ENCODE results near the gene ZFYVE28. TPM values are rescaled to one million over a fixed set of nuclear protein-coding genes. Genes with fewer than 3 reads are reported as not detected.

ZFYVE28 gene
- total and polyA plus RNA-seq, 2 donors (not counting 1 experiment from before 2014, with no cell fraction given) = 5.8 to 12.1 TPM

DNA sequence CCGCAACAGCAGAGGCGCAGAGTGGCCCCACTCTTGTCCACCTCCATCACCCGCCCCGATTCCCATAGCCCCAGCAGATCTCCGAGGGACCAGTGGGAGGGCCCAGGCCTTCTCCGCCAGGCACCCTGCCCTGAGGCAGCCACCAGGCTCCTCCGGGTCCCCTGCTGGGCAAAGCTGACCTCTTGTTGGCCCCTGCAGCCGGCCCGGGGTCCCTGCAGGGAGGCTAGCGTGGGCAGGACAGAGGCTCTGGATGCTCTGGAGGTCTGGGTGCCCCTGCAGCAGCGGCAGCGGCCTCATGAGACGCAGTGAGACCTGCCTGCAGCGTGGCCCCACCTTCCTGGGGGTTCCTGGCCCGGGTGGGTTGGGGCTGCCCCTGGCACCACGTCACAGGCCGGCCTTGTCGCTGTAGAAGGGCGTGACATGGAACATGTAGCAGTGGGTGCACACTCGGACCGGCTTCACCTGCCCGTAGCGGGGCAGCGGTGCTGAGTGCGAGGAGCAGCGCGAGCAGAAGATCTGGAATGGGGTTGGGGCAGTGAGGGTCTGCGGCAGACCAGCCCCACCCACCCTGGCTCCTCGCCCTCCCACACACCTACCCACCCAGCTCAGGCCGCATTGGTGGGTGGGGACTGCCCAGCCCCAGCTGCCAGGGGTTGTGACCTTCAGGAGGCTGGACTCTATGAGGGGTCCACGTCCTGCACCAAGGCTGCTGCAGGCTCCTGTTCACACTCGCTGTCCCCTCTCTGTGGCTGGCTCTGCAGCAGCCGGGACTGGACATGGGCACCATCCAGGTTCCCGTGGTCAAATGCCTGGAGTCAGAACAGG, 147.9 kb downstream of the ZFYVE28 start:
- Histone ChIP-seq H3K27me3 (replicated peaks in 1 of 4; ENCODE audit: control extremely low read depth in 1 of 4, control insufficient read depth in 3 of 4, insufficient read depth in 4 of 4, low read length in 3 of 4) (no peaks in the 10 kb centered on the region), H3K79me2 (ENCODE audit: control insufficient read depth, insufficient read depth, low read length) (peaks cover under 1% of the 10 kb centered on the region), H3K9ac (ENCODE audit: low read length) (no peak overlapping the region), H3K36me3 (replicated peaks in 1 of 2; ENCODE audit: control extremely low read depth in 1 of 2, control insufficient read depth in 1 of 2, extremely low read depth in 1 of 2, insufficient read depth in 2 of 2, low read length in 1 of 2) (no peaks in the 10 kb centered on the region), H3K4me1 (ENCODE audit: control insufficient read depth in 2 of 2, insufficient read depth in 2 of 2, low read length in 2 of 2) (no peaks in the 10 kb centered on the region), H3K27ac (ENCODE audit: low read length in 2 of 2) (no peak overlapping the region), H3K4me2 (replicated peaks; ENCODE audit: low read depth, low read length, poor library complexity, severe bottlenecking) (no peak overlapping the region), H3K4me3 (ENCODE audit: control extremely low read depth in 1 of 5, extremely low read depth in 1 of 5, insufficient read depth in 1 of 5, low read depth in 2 of 5, low read length in 4 of 5) (no peak overlapping the region), H4K20me1 (ENCODE audit: control insufficient read depth, insufficient read depth, low read length, poor library complexity, severe bottlenecking) (no peaks in the 10 kb centered on the region), H2AFZ (ENCODE audit: insufficient read depth, low read depth, low read length, poor library complexity, severe bottlenecking) (no peak overlapping the region), H3K9me3 (ENCODE audit: control extremely low read depth in 1 of 3, control insufficient read depth in 2 of 3, insufficient read depth in 1 of 3, low read length in 2 of 3) (no peaks in the 10 kb centered on the region)
- 89% methylated on average over 28 of the region's 34 CpGs for WGBS (ENCODE audit: insufficient coverage)
- CTCF ChIA-PET = no interaction called here
- intact Hi-C loops (cut with micrococcal nuclease) = no loop called here
- Mint-ChIP-seq H3K4me1 (no peaks in the 10 kb centered on the region), H3K9me3 (ENCODE audit: insufficient read depth) (no peaks in the 10 kb centered on the region), H3K27me3 (no peaks in the 10 kb centered on the region), H3K27ac (no peak overlapping the region), H3K4me3 (no peak overlapping the region)
- TF ChIP-seq, protein P1, sequence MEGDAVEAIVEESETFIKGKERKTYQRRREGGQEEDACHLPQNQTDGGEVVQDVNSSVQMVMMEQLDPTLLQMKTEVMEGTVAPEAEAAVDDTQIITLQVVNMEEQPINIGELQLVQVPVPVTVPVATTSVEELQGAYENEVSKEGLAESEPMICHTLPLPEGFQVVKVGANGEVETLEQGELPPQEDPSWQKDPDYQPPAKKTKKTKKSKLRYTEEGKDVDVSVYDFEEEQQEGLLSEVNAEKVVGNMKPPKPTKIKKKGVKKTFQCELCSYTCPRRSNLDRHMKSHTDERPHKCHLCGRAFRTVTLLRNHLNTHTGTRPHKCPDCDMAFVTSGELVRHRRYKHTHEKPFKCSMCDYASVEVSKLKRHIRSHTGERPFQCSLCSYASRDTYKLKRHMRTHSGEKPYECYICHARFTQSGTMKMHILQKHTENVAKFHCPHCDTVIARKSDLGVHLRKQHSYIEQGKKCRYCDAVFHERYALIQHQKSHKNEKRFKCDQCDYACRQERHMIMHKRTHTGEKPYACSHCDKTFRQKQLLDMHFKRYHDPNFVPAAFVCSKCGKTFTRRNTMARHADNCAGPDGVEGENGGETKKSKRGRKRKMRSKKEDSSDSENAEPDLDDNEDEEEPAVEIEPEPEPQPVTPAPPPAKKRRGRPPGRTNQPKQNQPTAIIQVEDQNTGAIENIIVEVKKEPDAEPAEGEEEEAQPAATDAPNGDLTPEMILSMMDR (IDR thresholded peaks at IDR 0.05) = no peak
- TF ChIP-seq EZH2 (IDR thresholded peaks at IDR 0.05; ENCODE audit: borderline replicate concordance, insufficient read depth, low read depth, low read length, poor library complexity, severe bottlenecking) = no peak
- ATAC-seq (ENCODE audit: low read depth) = no peak
- DNase-seq = no peak
- POLR2A ChIA-PET = no interaction called here

DNA sequence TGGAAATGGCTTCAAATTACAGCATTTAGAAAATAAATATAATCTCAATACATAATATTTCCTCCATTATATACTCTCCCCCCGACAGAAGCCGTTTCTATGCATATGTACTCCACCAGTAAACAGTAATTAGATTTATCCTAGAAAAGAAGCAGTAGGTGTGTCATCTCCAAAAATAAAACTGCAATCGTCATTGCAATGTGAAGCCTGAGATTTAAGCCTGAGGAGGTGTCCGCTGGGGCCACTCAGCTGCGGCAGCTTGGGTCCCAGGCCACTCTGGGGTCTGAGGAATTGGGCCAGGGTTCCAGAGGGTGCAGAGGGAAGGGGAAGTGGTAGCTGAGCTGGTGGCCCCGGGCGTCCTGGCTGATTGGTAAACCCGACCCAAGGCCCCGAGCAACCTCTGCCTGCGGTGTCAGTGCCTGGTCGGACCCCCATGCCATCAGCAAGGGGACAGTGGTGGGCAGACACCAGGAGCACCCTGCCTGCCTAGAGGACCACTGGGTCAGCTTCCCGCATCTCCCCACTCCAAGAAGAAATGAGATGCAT, 148.8 kb downstream of the ZFYVE28 start:
- Histone ChIP-seq H3K9me3 (ENCODE audit: control extremely low read depth in 1 of 3, control insufficient read depth in 2 of 3, insufficient read depth in 1 of 3, low read length in 2 of 3) (no peaks in the 10 kb centered on the region), H3K9ac (ENCODE audit: low read length) (no peak overlapping the region), H3K4me1 (ENCODE audit: control insufficient read depth in 2 of 2, insufficient read depth in 2 of 2, low read length in 2 of 2) (no peaks in the 10 kb centered on the region), H4K20me1 (ENCODE audit: control insufficient read depth, insufficient read depth, low read length, poor library complexity, severe bottlenecking) (no peaks in the 10 kb centered on the region), H3K4me2 (replicated peaks; ENCODE audit: low read depth, low read length, poor library complexity, severe bottlenecking) (no peak overlapping the region), H3K27me3 (replicated peaks in 1 of 4; ENCODE audit: control extremely low read depth in 1 of 4, control insufficient read depth in 3 of 4, insufficient read depth in 4 of 4, low read length in 3 of 4) (no peaks in the 10 kb centered on the region), H2AFZ (ENCODE audit: insufficient read depth, low read depth, low read length, poor library complexity, severe bottlenecking) (no peak overlapping the region), H3K79me2 (ENCODE audit: control insufficient read depth, insufficient read depth, low read length) (peaks cover 4% of the 10 kb centered on the region), H3K36me3 (replicated peaks in 1 of 2; ENCODE audit: control extremely low read depth in 1 of 2, control insufficient read depth in 1 of 2, extremely low read depth in 1 of 2, insufficient read depth in 2 of 2, low read length in 1 of 2) (no peaks in the 10 kb centered on the region), H3K4me3 (ENCODE audit: control extremely low read depth in 1 of 5, extremely low read depth in 1 of 5, insufficient read depth in 1 of 5, low read depth in 2 of 5, low read length in 4 of 5) (no peak overlapping the region), H3K27ac (ENCODE audit: low read length in 2 of 2) (no peak overlapping the region)
- no peaks in the 10 kb centered on the region for H3K9me3 Mint-ChIP-seq (ENCODE audit: insufficient read depth)
- H3K27ac Mint-ChIP-seq = no peak overlapping the region
- POLR2A ChIA-PET = no interaction called here
- TF ChIP-seq, protein P1 (IDR thresholded peaks at IDR 0.05) = no peak
- no peak for TF ChIP-seq EZH2 (IDR thresholded peaks at IDR 0.05; ENCODE audit: borderline replicate concordance, insufficient read depth, low read depth, low read length, poor library complexity, severe bottlenecking)
- H3K27me3 Mint-ChIP-seq = no peaks in the 10 kb centered on the region
- no peak overlapping the region for H3K4me3 Mint-ChIP-seq
- ATAC-seq (ENCODE audit: low read depth) (no peak), DNase-seq (no peak)
- CTCF ChIA-PET = no interaction called here
- intact Hi-C loops (cut with micrococcal nuclease) = loop anchor here (10.0 kb wide), 1 partner anchor 425 kb away; no protein-coding TSS in a partner anchor
- H3K4me1 Mint-ChIP-seq = no peaks in the 10 kb centered on the region
- 78% methylated on average over 8 of the region's 12 CpGs for WGBS (ENCODE audit: insufficient coverage)

Data from B cell (primary cell).